Esophagus (tissue), 2 donors: ENCODE results near the gene KRTAP4-6. TPM values are rescaled to one million over a fixed set of nuclear protein-coding genes. Genes with fewer than 3 reads are reported as not detected.

Experiments used
- H3K27ac ChIP-seq, 2 donors: one replicate each; pipeline ENCODE4 v1.5.1; 2013; ENCODE audit warnings: low read depth in 2 of 2, mild to moderate bottlenecking in 2 of 2, inconsistent platforms in 1 of 2, low read length in 1 of 2, moderate library complexity in 1 of 2
- H3K27me3 ChIP-seq, 2 donors: one replicate each; pipeline ENCODE4 v1.6.1; 2013; ENCODE audit warnings: low read length in 2 of 2, control low read depth in 1 of 2, mild to moderate bottlenecking in 1 of 2; ENCODE audit not compliant: insufficient read depth in 2 of 2, control insufficient read depth in 1 of 2
- H3K36me3 ChIP-seq, 2 donors: one replicate each; pipeline ENCODE4 v1.6.1; 2013; ENCODE audit warnings: low read length in 1 of 2; ENCODE audit not compliant: control insufficient read depth in 2 of 2, insufficient read depth in 2 of 2
- H3K4me1 ChIP-seq, 2 donors: one replicate each; pipeline ENCODE4 v1.6.1; 2013; ENCODE audit warnings: low read length in 1 of 2; ENCODE audit not compliant: control insufficient read depth in 2 of 2, insufficient read depth in 2 of 2
- H3K4me3 ChIP-seq, 2 donors: one replicate each; pipeline ENCODE4 v1.5.1; 2013; ENCODE audit warnings: low read length in 2 of 2, mild to moderate bottlenecking in 2 of 2, low read depth in 1 of 2, moderate library complexity in 1 of 2
- H3K9me3 ChIP-seq, 2 donors: one replicate each; pipeline ENCODE4 v1.6.1; 2013; ENCODE audit warnings: mild to moderate bottlenecking in 2 of 2, low read depth in 1 of 2, low read length in 1 of 2, moderate library complexity in 1 of 2; ENCODE audit not compliant: control insufficient read depth in 2 of 2, insufficient read depth in 1 of 2
- WGBS, 2 donors: extraction: QIAGEN DNeasy Blood & Tissue Kit; methylation state at CpG; one replicate each; pipeline ENCODE4 v1.1.7; 2013; 5-methylcytosine and 5-hydroxymethylcytosine counted together
- polyA plus RNA-seq, 2 donors: library from polyadenylated mRNA; stranded (reverse); fragments of 200-250 nt; gene quantifications; one replicate each; pipeline ENCODE4 v1.2.3, GENCODE V29; 2013
- donor health status: healthy with polysubstance abuse.
- donor health status: Bipolar disorder and iron deficiency.

The KRTAP4-6 gene
- polyA plus RNA-seq, 2 donors: not detected

DNA sequence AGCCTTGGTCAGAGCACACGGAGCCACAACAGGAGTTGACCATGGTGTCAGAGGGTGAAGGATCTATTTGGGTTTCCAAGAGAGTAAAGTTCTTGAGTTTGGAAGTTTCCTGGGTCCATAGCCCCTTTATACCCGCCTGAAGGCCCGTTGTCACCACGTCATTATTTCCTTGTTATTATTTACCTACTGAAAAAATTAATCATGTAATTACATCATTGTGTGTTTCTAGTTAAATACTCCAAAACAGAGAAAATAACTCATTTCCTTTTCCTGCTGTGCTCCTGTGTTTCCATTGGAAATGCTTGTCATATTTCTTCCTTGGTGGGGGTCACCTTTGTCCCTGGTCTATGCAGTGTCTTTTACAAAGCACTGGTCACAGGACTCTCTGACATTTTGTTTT is 42.3 kb downstream of the KRTAP4-6 start, which contains the start of gene KRTAP4-8:
Gene KRTAP4-8 (minus strand): TSS at position 101 of the 400 bp plus-strand sequence. CDS start 58 bp downstream, at position 43.
- Histone ChIP-seq H3K27ac (no peak within 1 kb of the TSS), H3K36me3 (no peaks in the 10 kb centered on the region), H3K4me3 (no peak within 1 kb of the TSS), H3K9me3 (no peaks in the 10 kb centered on the region), H3K4me1 (no peaks in the 10 kb centered on the region), H3K27me3 (no peaks in the 10 kb centered on the region)
- WGBS, 2 donors: 59 to 64% methylated on average over 4 of the region's 4 CpGs

DNA sequence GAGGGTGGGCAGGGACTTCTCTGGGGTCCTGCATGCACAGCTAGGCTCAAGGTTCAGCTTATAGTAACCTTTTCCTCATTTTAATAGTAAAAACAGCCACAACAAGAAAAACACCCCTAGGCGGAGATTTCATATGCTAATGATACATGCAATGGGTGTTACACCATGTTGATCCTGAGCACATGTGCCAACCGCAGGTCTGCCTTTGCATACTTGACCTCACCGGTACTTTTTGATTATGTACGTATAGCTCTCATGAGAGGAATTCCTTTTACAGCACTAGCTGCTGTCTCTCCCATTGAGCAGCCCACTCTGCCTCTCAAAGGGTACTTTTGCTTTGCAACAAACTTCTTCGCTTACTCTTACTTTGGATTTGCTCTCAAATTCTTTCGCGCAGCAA is 44.3 kb downstream of the KRTAP4-6 start:
- no peaks in the 10 kb centered on the region for H3K4me1 ChIP-seq
- H3K4me3 ChIP-seq: no peak overlapping the region
- H3K36me3 ChIP-seq: no peaks in the 10 kb centered on the region
- WGBS, 2 donors: 86 to 89% methylated on average over 7 of the region's 7 CpGs
- H3K27ac ChIP-seq: no peak overlapping the region
- no peaks in the 10 kb centered on the region for H3K27me3 ChIP-seq
- H3K9me3 ChIP-seq: no peaks in the 10 kb centered on the region

Other genes with a start within 250 kb of the KRTAP4-6 start
- gene KRT23, start 202.9 kb downstream of the KRTAP4-6 start, polyA plus RNA-seq: 10 to 100 TPM in 1 of 2 donors, 1 to 10 TPM in 1; 5.1 to 23.6 TPM
- gene KRT39, start 173.6 kb downstream of the KRTAP4-6 start, polyA plus RNA-seq: not detected
- gene KRT40, start 156.2 kb downstream of the KRTAP4-6 start, polyA plus RNA-seq: under 1 TPM; 0.18 to 0.20 TPM
- not detected for gene KRTAP3-3, start 146.4 kb downstream of the KRTAP4-6 start, polyA plus RNA-seq
- 10 to 100 TPM in 1 of 2 donors, 1 to 10 TPM in 1; 1.8 to 43.5 TPM for gene KRTAP3-2, start 140.6 kb downstream of the KRTAP4-6 start, polyA plus RNA-seq
- gene KRTAP3-1, start 131.4 kb downstream of the KRTAP4-6 start, polyA plus RNA-seq: under 1 TPM in 1 of 2 donors, not detected in 1; 0.39 TPM
- under 1 TPM in 1 of 2 donors, not detected in 1; 0.09 TPM for gene KRTAP1-5, start 113.3 kb downstream of the KRTAP4-6 start, polyA plus RNA-seq
- not detected for gene KRTAP1-4, start 110.3 kb downstream of the KRTAP4-6 start, polyA plus RNA-seq
- gene KRTAP1-3, start 105.7 kb downstream of the KRTAP4-6 start, polyA plus RNA-seq: not detected
- gene KRTAP1-1, start 99.1 kb downstream of the KRTAP4-6 start, polyA plus RNA-seq: under 1 TPM; 0.04 to 0.16 TPM
- gene KRTAP2-1, start 93.2 kb downstream of the KRTAP4-6 start, polyA plus RNA-seq: not detected
- gene KRTAP2-2, start 85.3 kb downstream of the KRTAP4-6 start, polyA plus RNA-seq: not detected
- under 1 TPM in 1 of 2 donors, not detected in 1; 0.10 TPM for gene KRTAP2-3, start 80.4 kb downstream of the KRTAP4-6 start, polyA plus RNA-seq
- not detected for gene KRTAP2-4, start 74.7 kb downstream of the KRTAP4-6 start, polyA plus RNA-seq
- gene KRTAP4-7, start 56.4 kb downstream of the KRTAP4-6 start, polyA plus RNA-seq: not detected
- gene KRTAP4-8, start 42.4 kb downstream of the KRTAP4-6 start, polyA plus RNA-seq: not detected
- not detected for gene KRTAP4-16, start 38.3 kb downstream of the KRTAP4-6 start, polyA plus RNA-seq
- not detected for gene KRTAP4-9, start 35.2 kb downstream of the KRTAP4-6 start, polyA plus RNA-seq
- gene KRTAP4-11, start 22.2 kb downstream of the KRTAP4-6 start, polyA plus RNA-seq: not detected
- not detected for gene KRTAP4-12, start 16.4 kb downstream of the KRTAP4-6 start, polyA plus RNA-seq
- gene KRTAP4-5, start 9.3 kb upstream of the KRTAP4-6 start, polyA plus RNA-seq: not detected
- gene KRTAP4-4, start 20.2 kb upstream of the KRTAP4-6 start, polyA plus RNA-seq: not detected
- not detected for gene KRTAP4-3, start 27.7 kb upstream of the KRTAP4-6 start, polyA plus RNA-seq
- not detected for gene KRTAP4-2, start 37.7 kb upstream of the KRTAP4-6 start, polyA plus RNA-seq
- gene KRTAP4-1, start 44.4 kb upstream of the KRTAP4-6 start, polyA plus RNA-seq: not detected
- gene KRTAP9-1, start 49.3 kb upstream of the KRTAP4-6 start, polyA plus RNA-seq: not detected
- gene KRTAP9-2, start 86.1 kb upstream of the KRTAP4-6 start, polyA plus RNA-seq: not detected
- not detected for gene KRTAP9-3, start 91.9 kb upstream of the KRTAP4-6 start, polyA plus RNA-seq
- gene KRTAP9-8, start 97.5 kb upstream of the KRTAP4-6 start, polyA plus RNA-seq: not detected
- gene KRTAP9-4, start 109.1 kb upstream of the KRTAP4-6 start, polyA plus RNA-seq: not detected
- not detected for gene KRTAP9-9, start 114.8 kb upstream of the KRTAP4-6 start, polyA plus RNA-seq
- gene KRTAP9-6, start 124.8 kb upstream of the KRTAP4-6 start, polyA plus RNA-seq: not detected
- not detected for gene KRTAP9-7, start 135.2 kb upstream of the KRTAP4-6 start, polyA plus RNA-seq
- gene KRTAP29-1, start 162.3 kb upstream of the KRTAP4-6 start, polyA plus RNA-seq: not detected
- not detected for gene KRTAP16-1, start 168.8 kb upstream of the KRTAP4-6 start, polyA plus RNA-seq
- gene KRTAP17-1, start 175.2 kb upstream of the KRTAP4-6 start, polyA plus RNA-seq: not detected
- gene KRT33A, start 210.3 kb upstream of the KRTAP4-6 start, polyA plus RNA-seq: 1 to 10 TPM in 1 of 2 donors, under 1 TPM in 1; 0.69 to 1.2 TPM
- gene KRT33B, start 229.3 kb upstream of the KRTAP4-6 start, polyA plus RNA-seq: under 1 TPM; 0.12 to 0.16 TPM
- gene KRT34, start 241.8 kb upstream of the KRTAP4-6 start, polyA plus RNA-seq: under 1 TPM; 0.19 to 0.20 TPM